RWPE2 (cell line): ENCODE results near the gene TRPM1.
A peak's percentile ranks its signal among the peaks of the same experiment; 100 is the strongest.

Experiments used
- ATAC-seq: fragments of 200-7000 bp; cut with Tn5 transposase; 3 replicates; pipeline ENCODE4 v1.9.1; 2021; ENCODE audit warnings: low read depth
- DNase-seq: peaks from one replicate; pipeline ENCODE4 v3.0.0-alpha.2; 2020; ENCODE audit warnings: low spot score
- H3K27ac ChIP-seq: fragments of 450-650 bp; 2 replicates; pipeline ENCODE4 v1.5.1; 2017; ENCODE audit warnings: mild to moderate bottlenecking; ENCODE audit not compliant: poor library complexity, severe bottlenecking
- H3K27me3 ChIP-seq: fragments of 250-450 bp; sonication (Bioruptor Pico); 2 replicates; pipeline ENCODE4 v1.5.1; 2021; ENCODE audit warnings: mild to moderate bottlenecking, moderate library complexity; ENCODE audit not compliant: insufficient read depth, poor library complexity, severe bottlenecking
- H3K36me3 ChIP-seq: fragments of 250-450 bp; sonication (Bioruptor Pico); 2 replicates; pipeline ENCODE4 v1.5.1; 2020; ENCODE audit warnings: low read depth, mild to moderate bottlenecking, moderate library complexity
- H3K4me1 ChIP-seq: fragments of 250-450 bp; sonication (Bioruptor Pico); 2 replicates; pipeline ENCODE4 v1.5.1; 2021; ENCODE audit warnings: mild to moderate bottlenecking, moderate library complexity; ENCODE audit not compliant: insufficient read depth, poor library complexity, severe bottlenecking
- H3K4me3 ChIP-seq: fragments of 250-450 bp; sonication (Bioruptor Pico); 2 replicates; pipeline ENCODE4 v1.5.1; 2021; ENCODE audit warnings: mild to moderate bottlenecking, moderate library complexity; ENCODE audit not compliant: severe bottlenecking
- H3K9me3 ChIP-seq: fragments of 250-450 bp; sonication (Bioruptor Pico); 2 replicates; pipeline ENCODE4 v1.5.1; 2021; ENCODE audit warnings: mild to moderate bottlenecking, moderate library complexity; ENCODE audit not compliant: severe bottlenecking
- TF ChIP-seq, protein P1 (sequence below): fragments of 450-650 bp; IDR thresholded peaks from one replicate; pipeline ENCODE4 v1.5.1; 2017; ENCODE audit warnings: mild to moderate bottlenecking, moderate library complexity; ENCODE audit not compliant: poor library complexity, severe bottlenecking

Gene TRPM1

GRCh38 chr15:31058236-31058962 lies 43.1 kb downstream of the TRPM1 start:
- Histone ChIP-seq H3K4me3 (no peak overlapping the region), H3K4me1 (no peaks in the 10 kb centered on the region), H3K36me3 (no peaks in the 10 kb centered on the region), H3K27me3 (no peaks in the 10 kb centered on the region), H3K27ac (no peak overlapping the region), H3K9me3 (no peaks in the 10 kb centered on the region)
- TF ChIP-seq, protein P1, sequence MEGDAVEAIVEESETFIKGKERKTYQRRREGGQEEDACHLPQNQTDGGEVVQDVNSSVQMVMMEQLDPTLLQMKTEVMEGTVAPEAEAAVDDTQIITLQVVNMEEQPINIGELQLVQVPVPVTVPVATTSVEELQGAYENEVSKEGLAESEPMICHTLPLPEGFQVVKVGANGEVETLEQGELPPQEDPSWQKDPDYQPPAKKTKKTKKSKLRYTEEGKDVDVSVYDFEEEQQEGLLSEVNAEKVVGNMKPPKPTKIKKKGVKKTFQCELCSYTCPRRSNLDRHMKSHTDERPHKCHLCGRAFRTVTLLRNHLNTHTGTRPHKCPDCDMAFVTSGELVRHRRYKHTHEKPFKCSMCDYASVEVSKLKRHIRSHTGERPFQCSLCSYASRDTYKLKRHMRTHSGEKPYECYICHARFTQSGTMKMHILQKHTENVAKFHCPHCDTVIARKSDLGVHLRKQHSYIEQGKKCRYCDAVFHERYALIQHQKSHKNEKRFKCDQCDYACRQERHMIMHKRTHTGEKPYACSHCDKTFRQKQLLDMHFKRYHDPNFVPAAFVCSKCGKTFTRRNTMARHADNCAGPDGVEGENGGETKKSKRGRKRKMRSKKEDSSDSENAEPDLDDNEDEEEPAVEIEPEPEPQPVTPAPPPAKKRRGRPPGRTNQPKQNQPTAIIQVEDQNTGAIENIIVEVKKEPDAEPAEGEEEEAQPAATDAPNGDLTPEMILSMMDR, result no peak
- no peak for ATAC-seq
- no peak for DNase-seq

DNA sequence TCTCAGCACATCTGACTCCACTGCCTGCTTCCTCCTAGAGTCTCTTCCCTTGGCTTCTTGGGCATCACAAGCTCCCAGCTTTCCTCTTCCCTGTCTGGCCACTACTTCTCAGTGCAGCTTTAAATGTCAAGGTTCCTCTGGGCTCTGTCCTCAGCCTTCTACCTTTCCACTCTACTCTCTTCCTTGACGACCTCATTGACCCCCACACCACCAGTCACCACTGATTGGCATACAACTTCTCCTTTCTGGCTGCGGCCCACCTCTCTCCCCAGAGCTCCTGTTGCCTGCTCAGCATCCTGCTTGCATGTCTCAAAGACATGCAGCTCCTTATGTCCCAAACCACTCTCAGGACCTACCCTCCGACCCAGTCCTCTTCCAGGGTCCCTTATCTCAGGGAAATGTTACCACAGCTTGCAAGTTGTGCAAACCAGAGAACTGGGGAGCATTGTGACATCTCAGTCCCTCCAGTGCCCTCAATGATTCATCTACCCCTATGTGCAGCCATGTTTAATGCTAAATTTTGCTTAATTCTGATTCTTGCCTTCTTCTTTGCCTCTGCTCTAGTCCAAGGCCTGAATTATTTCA lies 49.9 kb downstream of the TRPM1 start:
- H3K27me3 ChIP-seq, result no peaks in the 10 kb centered on the region
- H3K9me3 ChIP-seq, result no peaks in the 10 kb centered on the region
- no peaks in the 10 kb centered on the region for H3K36me3 ChIP-seq
- no peak overlapping the region for H3K4me3 ChIP-seq
- TF ChIP-seq, protein P1, result no peak
- H3K4me1 ChIP-seq, result no peaks in the 10 kb centered on the region
- H3K27ac ChIP-seq, result no peak overlapping the region
- DNase-seq (no peak), ATAC-seq (no peak)

- H3K27ac ChIP-seq, result no peak overlapping the region
- TF ChIP-seq, protein P1, result no peak
- no peaks in the 10 kb centered on the region for H3K36me3 ChIP-seq
- H3K4me3 ChIP-seq, result no peak overlapping the region
- H3K9me3 ChIP-seq, result no peaks in the 10 kb centered on the region
- no peaks in the 10 kb centered on the region for H3K27me3 ChIP-seq
- no peaks in the 10 kb centered on the region for H3K4me1 ChIP-seq
- ATAC-seq, result no peak
- DNase-seq, result no peak
These were observed 50.6 kb downstream of the TRPM1 start for GRCh38 chr15:31050953-31051352.

GRCh38 chr15:31049682-31050615 lies 51.6 kb downstream of the TRPM1 start:
- no peak overlapping the region for H3K27ac ChIP-seq
- no peaks in the 10 kb centered on the region for H3K9me3 ChIP-seq
- H3K36me3 ChIP-seq, result no peaks in the 10 kb centered on the region
- DNase-seq (no peak), ATAC-seq (0 out of 3 replicates have a peak, but pooled peaks have one; percentile 15)
- no peaks in the 10 kb centered on the region for H3K4me1 ChIP-seq
- H3K4me3 ChIP-seq, result no peak overlapping the region
- no peaks in the 10 kb centered on the region for H3K27me3 ChIP-seq
- TF ChIP-seq, protein P1, result no peak
